ENCODE results near the gene STUB1.

The STUB1 gene

GRCh38 chr16:645852-646678 is 34.1 kb upstream of the STUB1 start:
- no peak for DNase-seq

GRCh38 chr16:646679-647172 is 33.5 kb upstream of the STUB1 start:
- no peak for DNase-seq

- DNase-seq = no peak
Measured at GRCh38 chr16:647173-647902, 32.9 kb upstream of the STUB1 start.

GRCh38 chr16:648071-648780 is 32.0 kb upstream of the STUB1 start:
- DNase-seq = no peak

- DNase-seq = peak; percentile 88
Measured at GRCh38 chr16:648781-649589, 31.2 kb upstream of the STUB1 start, which contains the start of gene WDR90. WDR90 (plus strand) TSS chr16:649365; CDS start chr16:649417, 52 bp downstream.

- no peak for DNase-seq
Measured at GRCh38 chr16:649631-650030, 30.6 kb upstream of the STUB1 start.

- peak; percentile 80 for DNase-seq
Measured at GRCh38 chr16:651844-652243, 28.4 kb upstream of the STUB1 start.

- no peak for DNase-seq
Measured at GRCh38 chr16:652454-653305, 27.5 kb upstream of the STUB1 start.

- DNase-seq = no peak
Measured at GRCh38 chr16:654034-654433, 26.2 kb upstream of the STUB1 start.

GRCh38 chr16:657487-657886 is 22.7 kb upstream of the STUB1 start:
- no peak for DNase-seq

GRCh38 chr16:658679-659571 is 21.3 kb upstream of the STUB1 start:
- no peak for DNase-seq

- DNase-seq = no peak
Measured at GRCh38 chr16:659618-660017, 20.6 kb upstream of the STUB1 start.

- DNase-seq = no peak
Measured at GRCh38 chr16:660132-660458, 20.1 kb upstream of the STUB1 start.

GRCh38 chr16:660459-661183 is 19.6 kb upstream of the STUB1 start:
- DNase-seq = peak; percentile 75

GRCh38 chr16:661184-661821 is 18.9 kb upstream of the STUB1 start:
- no peak for DNase-seq

- no peak for DNase-seq
Measured at GRCh38 chr16:662095-662494, 18.1 kb upstream of the STUB1 start.

GRCh38 chr16:662597-662996 is 17.6 kb upstream of the STUB1 start:
- DNase-seq = no peak

GRCh38 chr16:666572-666971 is 13.6 kb upstream of the STUB1 start:
- no peak for DNase-seq

GRCh38 chr16:667113-667779 is 13.0 kb upstream of the STUB1 start:
- DNase-seq = no peak

Measured in NCI-H226 (cell line).